GM18498 (cell line): ENCODE data around the gene NXPH1.

Source experiments
- ATAC-seq: cut with Tn5 transposase; IDR thresholded peaks from one replicate; pipeline ENCODE4 v1.9.1; 2021; ENCODE audit warnings: mild to moderate bottlenecking, moderate library complexity; ENCODE audit not compliant: unreplicated experiment

Gene NXPH1

GRCh38 chr7:8585591-8585990, 152.2 kb downstream of the NXPH1 start:
- ATAC-seq: no peak

- ATAC-seq: no peak
Measured at GRCh38 chr7:8590225-8590624, 156.8 kb downstream of the NXPH1 start.

- ATAC-seq: no peak
Measured at GRCh38 chr7:8590791-8591190, 157.4 kb downstream of the NXPH1 start.

- ATAC-seq: no peak
Measured at GRCh38 chr7:8591289-8591688, 157.9 kb downstream of the NXPH1 start.

GRCh38 chr7:8592167-8592566, 158.8 kb downstream of the NXPH1 start:
- ATAC-seq: no peak

- ATAC-seq: no peak
Measured at GRCh38 chr7:8594115-8594514, 160.7 kb downstream of the NXPH1 start.

- no peak for ATAC-seq
Measured at GRCh38 chr7:8597565-8597964, 164.2 kb downstream of the NXPH1 start.

- no peak for ATAC-seq
Measured at GRCh38 chr7:8601121-8601520, 167.7 kb downstream of the NXPH1 start.

- ATAC-seq: no peak
Measured at GRCh38 chr7:8605221-8605620, 171.8 kb downstream of the NXPH1 start.

- no peak for ATAC-seq
Measured at GRCh38 chr7:8612584-8612983, 179.2 kb downstream of the NXPH1 start.

- no peak for ATAC-seq
Measured at GRCh38 chr7:8613191-8613590, 179.8 kb downstream of the NXPH1 start.

GRCh38 chr7:8615019-8615418, 181.6 kb downstream of the NXPH1 start:
- no peak for ATAC-seq

- no peak for ATAC-seq
Measured at GRCh38 chr7:8618441-8619070, 185.1 kb downstream of the NXPH1 start.

- ATAC-seq: no peak
Measured at GRCh38 chr7:8620169-8620568, 186.8 kb downstream of the NXPH1 start.

GRCh38 chr7:8625612-8626011, 192.2 kb downstream of the NXPH1 start:
- ATAC-seq: no peak

- no peak for ATAC-seq
Measured at GRCh38 chr7:8627325-8627724, 193.9 kb downstream of the NXPH1 start.

- ATAC-seq: no peak
Measured at GRCh38 chr7:8628656-8629055, 195.2 kb downstream of the NXPH1 start.

GRCh38 chr7:8629504-8629903, 196.1 kb downstream of the NXPH1 start:
- no peak for ATAC-seq

GRCh38 chr7:8637322-8637721, 203.9 kb downstream of the NXPH1 start:
- no peak for ATAC-seq

- ATAC-seq: no peak
Measured at GRCh38 chr7:8638076-8638475, 204.7 kb downstream of the NXPH1 start.

GRCh38 chr7:8639668-8640067, 206.3 kb downstream of the NXPH1 start:
- ATAC-seq: no peak

- ATAC-seq: no peak
Measured at GRCh38 chr7:8640671-8641070, 207.3 kb downstream of the NXPH1 start.
